ENCODE data around the gene ETV3.
A peak's percentile ranks its signal among the peaks of the same experiment; 100 is the strongest.
"Not testable (repeated sequence)": the region's sequence is repeated elsewhere in the genome, so short reads cannot be mapped to it uniquely, and the experiment has no call there.

ETV3 gene

DNA sequence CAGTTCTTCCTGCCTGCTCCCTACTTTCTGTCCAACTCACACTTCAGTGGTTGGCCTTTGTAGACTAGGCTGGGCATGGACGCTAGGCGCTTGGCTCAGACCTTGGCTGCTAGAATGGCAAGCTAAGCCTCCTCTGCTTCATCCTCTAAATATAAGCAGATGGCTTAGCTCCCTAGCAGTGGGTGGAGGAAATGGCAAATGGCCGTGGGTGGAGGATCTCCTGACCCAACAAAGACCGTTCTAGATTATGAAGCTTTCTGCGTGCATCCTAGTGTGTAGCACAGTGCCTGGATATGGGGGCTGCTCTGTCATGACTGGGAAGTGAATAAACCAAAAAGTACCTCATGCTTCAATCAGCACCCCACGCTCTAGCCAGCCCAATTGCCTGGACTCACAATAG lies 28.2 kb downstream of the ETV3 start:
- DNase-seq = no peak

DNA sequence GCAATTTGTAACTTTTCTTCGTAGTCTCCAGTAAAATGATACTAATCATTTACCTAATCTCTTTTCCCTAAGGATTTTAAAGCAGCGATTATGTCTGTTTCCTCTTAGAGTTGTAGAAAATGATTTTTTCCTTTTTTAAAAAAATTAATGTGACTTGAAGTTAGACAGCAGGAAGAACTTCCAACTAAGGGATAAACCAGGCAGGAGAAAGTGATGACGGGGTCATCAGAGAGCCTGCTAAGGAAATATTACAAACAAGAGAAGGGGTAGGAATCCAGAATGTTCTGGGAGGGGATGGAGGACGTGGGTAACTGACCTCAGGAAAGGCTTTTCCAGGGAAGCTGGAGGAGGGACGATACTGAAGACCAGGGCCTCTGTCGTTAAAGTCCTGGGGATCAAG lies 29.7 kb downstream of the ETV3 start:
- no peak for DNase-seq

DNA sequence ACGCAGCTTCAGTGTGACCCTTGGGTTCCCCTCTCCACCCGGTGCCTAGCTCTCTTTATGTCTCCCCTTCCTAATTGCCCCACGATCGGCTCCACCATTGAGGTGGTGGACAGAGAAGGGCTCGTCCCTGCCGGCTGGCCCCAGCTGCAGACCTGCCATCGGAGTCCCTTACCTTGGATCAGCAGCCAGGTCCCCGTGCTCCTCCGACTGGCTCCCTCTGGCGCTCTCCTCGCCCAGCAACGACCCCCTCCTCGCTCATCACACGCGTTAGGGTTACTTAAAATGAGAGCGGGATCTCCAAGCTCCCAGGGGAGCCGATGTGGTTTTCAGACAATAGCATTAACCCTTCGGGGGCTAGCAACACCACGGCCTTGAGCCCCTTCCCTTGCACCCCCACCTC lies 30.5 kb downstream of the ETV3 start:
- DNase-seq = no peak

DNA sequence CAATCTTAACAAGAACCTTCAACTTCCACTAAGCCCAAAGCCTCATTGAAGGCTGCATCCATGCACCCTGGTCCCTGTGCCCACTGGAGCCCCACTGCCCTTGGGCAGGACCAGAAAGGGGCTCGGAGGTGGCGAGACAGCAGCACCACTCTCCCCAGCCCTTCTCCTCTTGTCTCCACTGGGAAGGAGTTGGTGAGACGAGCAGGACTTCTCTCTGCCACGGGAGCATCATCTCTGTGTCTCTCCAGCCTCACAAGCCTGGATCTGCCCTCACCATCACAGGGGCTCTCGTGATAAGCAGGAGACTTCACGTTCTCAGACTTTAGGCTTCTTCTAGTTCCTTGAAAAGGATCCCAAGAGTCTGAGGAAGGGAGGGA lies 31.4 kb downstream of the ETV3 start:
- no peak for DNase-seq

DNA sequence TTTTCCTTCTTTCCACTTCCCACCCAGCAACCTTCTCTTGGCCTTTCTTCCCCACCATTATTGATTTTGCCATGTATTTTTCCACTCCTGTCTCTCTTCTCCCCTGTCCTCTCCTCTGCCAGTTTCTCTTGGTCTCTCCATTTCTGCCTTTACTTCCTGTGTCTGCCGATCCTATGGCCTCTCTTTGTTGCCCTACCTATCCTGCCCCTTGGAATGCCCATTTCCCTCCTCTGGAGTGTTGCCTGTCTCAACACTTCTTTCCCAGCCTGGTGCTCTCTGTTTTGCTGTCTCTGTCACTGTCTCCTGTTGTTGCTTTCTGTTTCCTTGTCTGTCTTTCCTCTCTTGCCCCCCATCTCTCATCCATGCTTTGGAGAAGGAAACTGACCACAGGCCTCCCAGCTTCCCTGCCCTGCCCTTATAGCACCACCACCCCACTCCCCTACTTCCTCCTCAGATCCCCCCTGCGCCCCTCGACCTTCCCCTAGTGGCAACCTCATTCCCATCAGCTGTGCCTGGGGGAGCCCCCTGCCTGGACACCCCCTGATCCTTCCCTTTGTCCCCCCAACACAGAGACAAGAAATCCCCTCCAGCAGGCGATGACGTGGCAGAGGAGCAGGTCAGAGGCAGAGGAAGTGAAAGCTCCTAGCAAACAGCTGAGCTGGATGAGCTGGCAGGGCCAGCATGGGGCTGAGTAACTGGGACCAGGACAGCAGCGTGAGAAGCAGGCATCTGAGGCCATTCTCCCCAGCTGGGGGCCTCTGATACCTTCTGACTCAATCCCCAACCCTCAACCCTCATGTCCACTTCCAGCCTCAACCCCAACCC lies 32.0 kb downstream of the ETV3 start:
- DNase-seq = no peak

DNA sequence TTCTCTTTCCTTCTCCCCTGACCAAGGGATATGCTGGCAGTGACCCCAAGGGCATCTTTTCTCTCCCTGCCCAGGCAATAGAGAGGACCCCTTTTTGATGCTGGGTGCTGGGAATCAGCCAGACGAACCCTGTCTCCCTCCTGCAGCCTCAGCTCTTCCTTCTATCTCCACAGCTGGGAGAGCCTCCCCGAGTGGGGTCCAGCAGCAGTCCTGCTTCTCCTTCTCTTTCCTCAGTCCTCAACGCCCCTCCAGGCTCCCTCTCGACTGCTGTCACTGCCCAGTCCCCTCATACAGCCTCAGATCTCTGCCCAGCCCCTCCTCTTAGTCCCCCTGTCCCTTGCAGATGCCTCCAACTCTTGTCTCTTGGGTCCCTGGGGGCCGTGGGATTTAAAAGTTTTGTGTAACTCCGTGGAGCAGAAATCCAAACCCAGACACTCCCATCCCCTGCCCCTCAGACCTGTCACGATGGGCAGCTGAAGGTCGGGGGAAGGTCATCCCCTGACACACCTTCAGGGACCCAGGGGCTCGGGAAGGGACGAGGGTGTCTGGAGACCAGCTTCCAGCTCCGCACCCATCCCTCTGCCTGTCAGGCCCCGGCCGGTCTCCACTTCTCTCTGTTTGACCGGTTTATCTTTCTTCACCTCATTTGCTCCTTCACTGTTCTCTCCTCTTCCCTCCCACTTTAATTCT lies 32.8 kb downstream of the ETV3 start:
- DNase-seq = no peak

DNA sequence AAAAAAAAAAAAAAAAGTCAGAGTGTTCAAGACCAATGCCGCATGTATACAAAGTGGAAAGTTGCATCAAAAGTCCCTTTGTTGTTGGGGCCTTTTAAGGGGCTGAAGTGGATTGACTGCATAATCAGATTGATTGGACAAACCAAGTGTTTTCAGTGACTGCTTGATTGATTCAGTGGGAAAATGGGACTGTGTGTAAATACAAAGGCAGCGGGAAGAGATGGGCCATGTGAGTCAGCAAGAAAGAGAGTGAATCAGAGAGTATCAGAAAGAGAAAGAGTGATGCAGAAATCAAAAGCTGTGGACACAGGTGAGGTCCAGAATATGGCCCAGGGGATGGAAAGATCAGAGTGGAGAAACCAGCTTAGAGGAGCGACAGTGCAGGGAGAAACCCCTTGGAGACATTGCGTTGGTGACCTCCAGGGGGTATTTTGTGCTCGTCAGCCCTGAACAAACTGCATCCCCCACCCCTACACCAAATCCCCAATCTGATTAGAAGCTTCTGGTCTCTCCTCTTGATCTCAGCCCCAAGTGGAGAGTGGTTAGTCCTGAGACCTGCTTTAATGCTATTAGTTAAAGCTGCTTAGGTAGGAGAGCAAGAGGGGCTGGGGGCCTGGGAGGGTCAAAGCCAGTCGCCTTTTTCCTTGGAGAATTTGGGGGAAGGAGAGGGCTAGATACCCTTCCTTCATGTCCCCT lies 33.4 kb downstream of the ETV3 start:
- DNase-seq = no peak

DNA sequence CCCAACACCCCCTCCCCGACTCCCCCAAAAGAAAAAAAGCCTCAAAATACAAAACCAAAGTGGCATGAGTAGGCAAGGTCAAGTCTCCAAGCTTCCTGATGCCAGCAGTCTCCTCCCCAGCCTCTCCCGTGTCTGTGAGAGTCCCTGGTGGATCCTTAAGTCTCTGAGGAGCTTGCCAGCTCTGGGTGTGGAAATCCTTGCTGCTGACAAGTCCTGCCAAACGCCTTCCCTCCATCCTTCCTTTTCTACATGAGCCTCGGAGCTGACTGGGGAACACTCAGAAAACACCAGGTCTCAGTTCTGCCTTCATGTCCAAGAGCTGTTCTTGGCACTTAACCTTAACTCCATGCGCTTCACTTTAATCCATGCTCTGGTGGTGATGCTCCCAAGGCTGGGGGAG lies 34.9 kb downstream of the ETV3 start:
- no peak for DNase-seq

DNA sequence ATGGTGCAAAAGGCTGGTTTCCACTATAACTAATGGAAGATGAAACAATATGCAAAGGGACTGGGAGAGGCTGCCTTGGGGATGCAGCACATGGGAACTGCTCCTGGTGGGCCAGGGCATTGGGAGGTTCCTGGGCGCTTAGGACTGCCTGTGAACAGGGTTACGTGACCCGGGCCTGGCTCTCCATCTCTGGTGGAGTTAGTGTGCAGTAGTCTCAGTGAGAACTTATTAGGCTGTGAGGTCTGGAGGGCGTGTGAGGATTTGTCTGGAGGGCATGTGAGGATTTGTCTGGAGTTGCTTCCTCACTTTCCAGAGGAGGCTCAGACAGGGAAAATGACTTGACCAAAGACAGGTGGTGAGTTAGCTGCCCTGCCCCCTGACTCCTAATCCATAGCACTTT lies 37.0 kb downstream of the ETV3 start:
- DNase-seq = no peak

DNA sequence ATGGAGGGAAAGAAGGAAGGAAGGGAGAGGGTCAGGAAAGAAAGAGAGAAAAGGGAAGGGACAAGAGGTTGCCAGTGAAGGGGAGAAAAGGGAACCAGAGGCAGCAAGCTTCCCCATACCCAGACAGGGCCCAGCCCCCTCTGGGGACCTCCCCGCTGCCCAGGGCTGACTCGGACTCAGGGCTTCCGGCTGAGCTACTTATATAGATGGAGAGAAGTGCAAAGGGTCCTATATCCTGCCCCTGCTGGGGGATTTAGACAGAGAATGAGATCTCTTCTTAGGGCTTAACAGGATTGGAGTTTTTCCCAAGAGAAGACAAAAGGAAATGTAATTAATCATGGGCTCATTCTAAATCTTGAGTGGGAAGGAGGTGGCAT lies 38.6 kb downstream of the ETV3 start, which contains the start of gene ETV3L:
Gene ETV3L, minus strand, starts transcription at position 176 of the 377 bp plus-strand sequence. CDS start 285 bp downstream, outside the sequence.
- no peak for DNase-seq

DNA sequence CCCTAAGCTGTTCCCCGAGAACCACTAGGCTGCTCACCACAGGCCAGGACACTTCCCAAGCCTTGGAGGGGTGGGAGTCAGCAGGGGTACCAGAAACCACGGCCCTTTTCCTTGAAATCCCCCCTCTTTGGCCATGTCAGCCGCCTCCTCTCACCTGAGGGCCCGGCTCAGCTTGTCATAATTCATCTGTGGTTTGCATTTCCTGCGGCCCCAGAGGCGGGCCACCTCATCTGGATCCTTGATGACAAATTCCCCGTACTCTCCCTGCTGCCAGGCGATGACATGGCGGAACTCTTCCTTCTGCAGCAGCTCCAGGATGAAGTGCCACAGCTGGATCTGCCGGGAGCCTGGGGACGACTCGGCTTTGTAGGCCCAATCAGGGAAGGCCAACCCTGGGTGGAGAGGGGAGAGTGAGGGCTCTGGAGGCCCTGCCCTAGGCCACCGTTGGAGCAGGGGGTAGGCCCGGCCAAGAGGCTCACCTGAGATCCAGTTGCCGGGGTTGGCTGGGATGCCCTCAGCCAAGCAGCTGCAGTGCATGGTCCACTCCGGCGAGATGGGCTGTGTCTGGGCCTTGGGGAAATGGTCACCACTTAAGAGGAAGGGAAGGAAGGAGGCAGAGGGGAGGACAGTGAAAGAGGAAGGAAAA lies 39.1 kb downstream of the ETV3 start:
- not testable (repeated sequence) for DNase-seq

DNA sequence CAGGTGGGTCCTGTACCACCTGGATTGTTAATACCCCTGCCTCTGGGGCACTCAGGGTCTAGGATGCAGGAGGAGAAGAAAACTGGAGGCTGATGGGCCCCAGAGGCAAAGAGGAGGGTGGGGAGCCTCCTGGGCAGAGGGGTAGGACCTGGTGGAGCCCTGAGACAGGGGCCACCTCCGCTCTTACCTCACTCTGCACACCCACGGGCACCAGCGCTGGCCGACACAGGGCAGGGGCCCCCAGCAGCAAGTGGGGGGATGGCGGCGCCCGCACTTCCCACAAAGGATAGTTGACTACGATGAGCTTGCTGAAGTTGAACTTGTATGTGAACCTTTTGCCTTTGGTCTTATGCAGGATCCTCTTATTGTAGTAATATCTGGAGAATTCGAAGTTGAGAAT lies 39.7 kb downstream of the ETV3 start:
- no peak for DNase-seq

DNA sequence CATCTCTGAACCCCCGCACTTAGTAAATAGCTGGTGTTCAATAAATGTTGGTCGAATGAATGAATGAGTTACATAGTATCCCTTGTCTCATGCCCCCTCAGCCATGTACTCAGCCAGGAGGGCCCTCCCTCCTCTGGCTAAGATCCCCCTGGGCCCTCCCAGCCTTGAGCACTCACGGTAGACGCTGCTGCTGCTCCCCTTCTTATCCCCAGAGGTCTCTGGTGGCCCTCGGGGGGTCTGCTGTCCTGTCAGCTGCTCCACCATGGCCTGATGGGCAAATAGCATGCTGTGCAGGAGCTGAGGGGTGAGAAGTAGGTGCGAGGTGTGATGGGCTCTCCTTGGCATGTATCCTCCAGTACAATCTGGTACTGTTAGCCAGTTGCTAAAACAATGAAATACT lies 40.5 kb downstream of the ETV3 start:
- no peak for DNase-seq

DNA sequence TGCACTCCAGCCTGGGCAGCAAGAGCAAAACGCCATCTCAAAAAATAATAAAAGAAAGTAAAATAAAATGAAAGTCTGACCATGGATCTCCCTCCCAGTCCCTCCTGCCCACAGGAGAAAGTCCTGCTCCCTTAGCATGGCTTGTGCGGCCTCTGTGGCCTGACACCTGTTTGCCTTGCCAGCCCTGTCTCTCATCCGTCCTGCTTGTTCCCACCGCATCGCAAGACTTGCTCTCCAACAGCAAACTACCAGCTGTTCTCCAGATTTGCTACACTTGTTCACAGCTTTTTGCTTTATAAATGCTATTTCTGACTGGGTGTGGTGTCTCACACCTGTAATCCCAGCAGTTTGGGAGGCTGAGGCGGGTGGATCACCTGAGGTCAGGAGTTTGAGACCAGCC lies 41.3 kb downstream of the ETV3 start:
- no peak for DNase-seq

DNA sequence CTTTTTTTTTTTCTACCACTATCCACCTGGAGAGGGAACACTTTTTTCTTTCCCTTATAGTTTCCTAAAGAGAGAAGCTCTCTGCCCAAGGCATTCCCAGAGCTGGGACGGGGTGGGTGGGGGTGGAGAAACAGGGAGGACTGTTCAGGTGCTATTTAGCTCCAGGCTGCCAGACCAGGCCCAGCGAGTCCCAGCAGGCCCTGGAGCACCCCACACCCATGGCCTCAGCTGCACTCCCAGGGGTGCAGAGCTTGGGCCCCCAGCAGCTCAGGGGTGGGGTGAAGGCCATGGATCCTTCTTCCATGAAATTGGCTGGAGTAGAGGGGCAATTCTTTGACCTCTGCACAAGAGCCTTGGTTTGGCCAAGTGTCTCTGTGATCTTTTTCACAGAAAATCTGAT lies 42.6 kb downstream of the ETV3 start:
- DNase-seq = no peak

DNA sequence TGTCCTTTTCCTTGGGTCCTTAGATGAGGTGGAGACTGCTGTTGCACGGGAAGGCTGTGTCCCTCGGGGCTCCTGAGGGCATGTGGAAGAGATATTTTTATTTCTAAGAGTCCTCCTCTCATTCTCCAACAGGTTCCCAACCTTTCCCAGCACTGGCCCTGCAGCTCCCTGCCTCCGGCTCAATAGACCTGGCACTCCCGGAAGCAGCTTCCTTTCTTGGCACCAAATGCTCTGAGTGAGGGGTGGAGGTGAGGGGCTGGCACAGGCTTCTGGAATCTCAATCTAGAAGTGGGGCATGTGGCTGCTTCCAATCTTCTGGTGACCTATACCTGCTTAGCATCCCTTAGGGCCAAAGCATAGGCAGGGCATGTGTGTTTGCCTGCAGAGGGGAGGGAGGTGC lies 43.1 kb downstream of the ETV3 start:
- DNase-seq = no peak

DNA sequence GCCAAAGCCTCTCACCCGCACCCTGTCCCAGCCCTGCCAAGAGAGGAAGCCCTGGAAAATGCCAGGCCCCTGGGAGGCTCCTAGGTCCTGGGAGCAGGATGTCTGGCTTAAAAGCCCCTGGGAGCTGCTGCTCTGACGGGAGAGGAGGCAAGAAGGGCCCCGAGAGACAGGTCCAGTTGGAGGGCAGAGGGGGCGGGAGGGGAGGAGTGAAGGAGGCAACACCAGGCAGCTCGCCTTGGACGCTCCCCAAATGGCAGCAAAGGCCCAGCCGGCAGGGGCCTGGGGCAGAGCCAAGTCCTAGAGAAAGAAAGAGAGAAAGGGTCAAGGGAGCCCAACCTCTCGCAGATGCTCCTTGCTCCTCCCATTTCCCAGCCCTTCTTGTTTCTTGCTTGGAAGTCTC lies 45.4 kb downstream of the ETV3 start:
- DNase-seq = no peak

DNA sequence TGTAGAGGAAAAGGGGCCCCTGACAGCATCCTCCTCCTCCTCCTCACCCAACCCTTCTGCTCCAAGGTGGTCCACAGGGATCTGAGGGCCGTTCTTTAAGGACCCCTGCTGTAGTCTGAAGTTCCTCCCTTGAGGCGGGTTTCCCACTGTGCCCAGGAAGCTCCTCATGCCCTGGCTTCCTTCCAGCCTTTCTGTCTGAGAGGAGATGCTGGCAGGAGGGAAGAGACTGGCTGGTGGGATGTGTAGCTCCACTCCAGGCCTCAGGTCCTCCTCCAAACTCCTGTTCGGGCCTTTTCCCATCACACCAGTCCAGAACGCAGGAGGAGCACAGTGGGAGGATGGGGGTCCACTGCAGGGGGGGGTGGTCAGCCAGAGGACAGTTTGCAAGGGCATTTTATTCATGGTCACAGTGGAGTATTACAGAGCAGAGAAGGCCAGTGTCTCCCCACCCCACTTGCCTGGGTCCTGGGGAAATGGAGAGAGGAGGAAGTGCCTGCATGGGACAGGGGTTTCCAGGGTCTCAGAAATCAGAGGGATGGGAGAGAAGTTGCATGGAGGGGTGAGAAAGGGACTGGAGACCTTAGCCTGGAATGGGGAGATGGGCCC lies 46.4 kb downstream of the ETV3 start:
- DNase-seq = no peak

DNA sequence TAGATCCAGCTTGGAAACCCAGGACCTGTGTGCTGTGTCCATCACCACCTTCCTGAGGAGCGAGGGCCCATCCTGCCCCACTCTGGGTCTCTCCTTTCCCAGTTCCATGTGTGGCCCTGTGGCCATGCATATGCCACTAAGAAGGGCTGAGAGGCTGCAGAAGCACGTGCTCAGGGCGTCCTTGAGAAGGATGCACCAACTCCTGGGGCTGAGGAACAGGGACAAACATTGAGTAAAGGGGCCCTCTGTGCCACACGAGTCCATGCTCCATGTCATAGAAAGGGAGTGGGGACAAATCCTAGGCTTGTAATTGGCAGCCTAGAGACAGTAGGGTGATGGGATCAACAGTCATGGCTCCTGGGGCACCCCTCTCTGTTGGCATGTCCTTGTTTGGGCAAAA lies 47.0 kb downstream of the ETV3 start:
- no peak for DNase-seq

DNA sequence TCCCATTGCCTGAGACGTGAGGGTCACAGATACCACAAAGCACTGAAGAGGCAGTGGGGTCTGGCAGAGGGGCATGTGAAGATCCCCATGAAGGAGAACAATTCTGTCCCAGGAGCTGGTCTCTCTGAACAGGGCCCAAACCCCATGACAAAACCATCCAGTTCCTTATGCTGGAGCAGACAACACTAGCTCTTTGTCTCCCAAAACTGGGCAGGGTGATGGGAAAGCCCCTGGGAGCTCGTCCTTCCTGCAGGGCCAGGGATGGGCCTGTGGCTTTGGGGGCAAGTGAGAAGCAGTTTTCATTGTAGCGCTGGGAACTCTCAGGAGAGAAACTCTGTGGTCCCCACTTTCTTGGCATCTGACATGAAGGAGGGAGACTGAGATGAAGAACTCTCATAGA lies 47.4 kb downstream of the ETV3 start:
- no peak for DNase-seq

DNA sequence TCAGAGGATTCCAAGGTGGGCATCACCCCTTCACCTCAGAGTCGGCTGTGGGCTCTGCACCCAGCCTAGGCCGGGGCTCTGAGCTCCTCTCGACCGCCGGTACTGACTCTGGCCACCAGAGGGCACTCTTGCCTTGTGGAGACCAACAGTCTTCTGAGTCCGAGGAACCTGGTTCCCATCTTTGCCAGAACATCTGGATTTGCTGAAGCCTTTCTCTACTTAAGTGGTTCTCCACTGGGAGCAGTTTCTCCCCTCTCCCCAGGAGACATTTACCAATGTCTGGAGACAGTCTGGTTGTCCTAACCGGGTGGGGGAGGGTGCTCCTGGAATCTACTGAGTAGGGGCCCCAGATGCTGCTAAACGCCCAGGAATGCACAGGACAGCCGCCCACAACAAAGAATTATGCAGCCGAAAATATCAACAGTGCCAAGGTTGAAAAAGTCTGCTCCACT lies 48.0 kb downstream of the ETV3 start:
- peak; percentile 97 for DNase-seq

DNA sequence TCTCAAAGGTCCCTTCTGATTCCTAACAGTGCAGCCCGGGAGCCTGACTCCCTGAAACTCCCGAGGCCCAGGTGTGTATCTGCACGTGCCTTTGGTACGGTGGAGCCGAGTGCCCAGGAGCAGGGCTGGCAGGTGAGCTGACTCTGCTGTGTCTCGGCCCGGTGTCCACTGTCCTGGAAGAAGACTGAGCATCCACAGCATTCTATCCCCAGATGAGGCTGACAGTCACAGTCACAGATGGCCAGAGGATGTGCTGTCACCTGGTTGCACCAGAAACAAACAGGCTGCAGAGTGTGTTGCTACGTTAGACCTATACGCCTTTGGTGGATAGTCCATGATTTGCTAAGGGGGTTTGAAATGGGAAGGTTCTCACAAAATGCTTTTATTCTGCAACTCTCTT lies 48.4 kb downstream of the ETV3 start:
- DNase-seq = peak; percentile 59

DNA sequence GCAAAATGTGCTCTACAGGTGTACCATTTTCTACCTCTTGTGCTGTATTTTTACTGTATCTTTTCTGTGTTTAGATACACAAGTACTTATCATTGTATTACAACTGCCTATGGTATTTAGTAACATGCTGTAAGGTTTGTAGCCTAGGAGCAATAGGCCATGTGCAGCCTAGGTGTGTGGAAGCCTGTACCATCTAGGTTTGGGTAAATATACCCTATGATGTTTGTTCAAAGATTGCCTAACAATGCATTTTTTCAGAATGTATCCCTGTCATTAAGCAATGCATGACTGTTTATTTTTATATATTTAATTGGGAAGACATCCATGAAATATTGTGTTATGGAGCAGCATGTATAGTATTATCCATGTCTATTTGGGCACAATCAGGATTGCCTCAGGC lies 49.6 kb downstream of the ETV3 start:
- no peak for DNase-seq
